GM12874 (cell line): Measurements from ENCODE around the gene MED7.

Experiments used
- TF ChIP-seq, protein P1 (sequence below): IDR thresholded peaks from 2 replicates; pipeline ENCODE4 v1.5.1; 2011; ENCODE audit warnings: low read depth, mild to moderate bottlenecking, control low read depth, low read length, moderate library complexity; ENCODE audit not compliant: insufficient read depth

MED7 gene

DNA sequence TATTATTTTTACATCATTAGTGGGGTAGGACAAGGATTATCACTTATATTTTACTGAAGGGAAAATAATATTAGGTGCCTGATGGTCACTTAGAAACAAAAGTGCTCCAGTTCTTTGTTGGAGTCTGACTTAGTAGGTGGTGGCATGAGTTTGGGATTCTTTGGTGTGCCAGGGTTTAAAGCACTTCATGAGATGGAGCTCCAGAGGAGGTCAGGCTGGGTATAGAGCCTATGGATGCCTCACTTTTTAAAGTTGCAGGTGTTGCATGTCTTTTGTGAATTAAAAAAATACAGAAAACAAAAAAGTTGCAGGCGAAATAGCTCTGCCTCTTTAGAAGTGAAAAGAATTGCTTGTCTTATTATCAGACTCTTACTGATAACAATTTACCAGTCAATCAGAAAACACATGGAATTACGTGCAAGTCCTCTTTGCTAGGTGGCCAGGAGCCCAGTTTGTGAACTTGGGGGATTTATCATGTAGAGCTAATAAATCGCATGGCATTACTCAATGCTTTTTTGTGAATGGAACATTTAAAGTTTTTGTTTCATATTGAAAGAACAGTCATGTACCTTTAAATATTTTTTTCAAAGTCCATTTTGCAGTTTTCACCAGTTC, 39.6 kb upstream of the MED7 start:
- TF ChIP-seq, protein P1, sequence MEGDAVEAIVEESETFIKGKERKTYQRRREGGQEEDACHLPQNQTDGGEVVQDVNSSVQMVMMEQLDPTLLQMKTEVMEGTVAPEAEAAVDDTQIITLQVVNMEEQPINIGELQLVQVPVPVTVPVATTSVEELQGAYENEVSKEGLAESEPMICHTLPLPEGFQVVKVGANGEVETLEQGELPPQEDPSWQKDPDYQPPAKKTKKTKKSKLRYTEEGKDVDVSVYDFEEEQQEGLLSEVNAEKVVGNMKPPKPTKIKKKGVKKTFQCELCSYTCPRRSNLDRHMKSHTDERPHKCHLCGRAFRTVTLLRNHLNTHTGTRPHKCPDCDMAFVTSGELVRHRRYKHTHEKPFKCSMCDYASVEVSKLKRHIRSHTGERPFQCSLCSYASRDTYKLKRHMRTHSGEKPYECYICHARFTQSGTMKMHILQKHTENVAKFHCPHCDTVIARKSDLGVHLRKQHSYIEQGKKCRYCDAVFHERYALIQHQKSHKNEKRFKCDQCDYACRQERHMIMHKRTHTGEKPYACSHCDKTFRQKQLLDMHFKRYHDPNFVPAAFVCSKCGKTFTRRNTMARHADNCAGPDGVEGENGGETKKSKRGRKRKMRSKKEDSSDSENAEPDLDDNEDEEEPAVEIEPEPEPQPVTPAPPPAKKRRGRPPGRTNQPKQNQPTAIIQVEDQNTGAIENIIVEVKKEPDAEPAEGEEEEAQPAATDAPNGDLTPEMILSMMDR: no peak

DNA sequence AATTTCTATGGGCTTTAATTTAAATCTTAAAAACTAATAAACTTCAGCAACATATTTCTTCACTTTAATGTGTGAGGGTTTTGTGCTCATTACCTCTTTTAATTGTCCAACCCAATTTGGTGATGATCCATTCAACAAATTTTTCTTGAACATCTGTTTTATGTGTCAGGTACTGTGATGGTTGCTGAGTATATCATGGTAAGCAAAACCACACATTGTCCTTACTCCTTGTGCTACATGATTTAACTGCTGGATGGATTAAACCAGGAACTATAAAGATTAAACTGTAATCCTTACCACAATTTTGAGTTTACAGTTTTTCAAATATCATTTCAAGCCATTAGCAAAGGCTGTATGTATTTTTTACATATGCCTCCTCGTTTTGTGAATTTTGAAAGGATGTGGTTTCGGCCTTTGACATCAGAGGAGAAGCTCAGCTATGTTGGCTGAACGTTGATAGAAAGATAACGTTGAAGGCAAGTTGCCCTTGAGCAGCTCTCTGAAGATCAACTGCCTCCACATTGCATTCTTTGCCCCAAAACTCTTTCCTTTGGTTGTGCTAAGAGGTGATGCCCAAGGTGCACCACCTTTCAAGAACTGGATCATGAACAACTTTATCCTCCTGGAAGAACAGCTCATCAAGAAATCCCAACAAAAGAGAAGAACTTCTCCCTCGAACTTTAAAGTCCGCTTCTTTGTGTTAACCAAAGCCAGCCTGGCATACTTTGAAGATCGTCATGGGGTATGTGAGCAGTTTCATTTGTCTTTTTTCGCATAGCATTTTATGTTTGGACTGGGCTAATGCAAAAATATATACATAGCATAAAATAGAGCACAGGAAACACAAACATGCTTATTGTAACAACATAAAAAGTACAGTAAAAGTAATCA, 38.0 kb upstream of the MED7 start, which contains the start of gene ITK:
TSS of gene ITK (plus strand) at position 467 of the 891 bp plus-strand sequence. CDS start at position 605, 138 bp downstream.
- TF ChIP-seq, protein P1: no peak

DNA sequence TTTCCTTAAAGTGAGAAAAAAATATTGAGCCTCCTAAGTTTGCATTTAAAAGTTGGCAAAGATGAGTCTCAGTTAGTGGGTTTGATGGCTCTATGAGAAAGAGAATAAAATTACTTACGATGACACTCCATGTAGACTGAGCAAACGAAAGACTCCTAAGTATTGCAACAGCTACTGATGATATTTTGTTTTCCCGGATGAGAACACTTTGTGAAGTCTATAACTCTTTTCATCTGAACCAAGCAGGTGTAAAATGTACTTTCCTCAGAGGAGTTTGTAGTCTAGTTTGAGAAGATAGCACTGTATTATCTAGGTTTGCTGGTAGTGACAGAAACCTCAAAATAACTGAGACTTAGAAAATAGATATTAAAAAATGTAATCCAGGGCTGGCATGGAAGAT, 36.3 kb upstream of the MED7 start:
- TF ChIP-seq, protein P1: no peak

DNA sequence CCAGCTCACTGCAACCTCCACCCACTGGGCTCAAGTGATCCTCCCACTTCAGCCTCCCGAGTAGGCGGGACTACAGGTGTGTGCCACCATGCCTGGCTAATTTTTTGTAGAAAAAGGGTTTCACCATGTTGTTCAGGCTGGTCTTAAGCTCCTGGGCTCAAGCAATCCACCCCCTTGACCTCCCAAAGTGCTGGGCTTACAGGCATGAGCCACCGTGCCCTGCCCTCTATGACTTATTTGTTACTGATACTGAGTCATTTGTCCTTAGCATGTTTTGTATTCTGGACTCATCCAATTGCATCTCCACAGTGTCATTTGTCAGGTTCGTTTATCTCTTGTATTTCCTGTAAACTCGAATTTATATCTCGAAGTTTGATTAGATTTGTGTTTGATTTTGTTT, 35.3 kb upstream of the MED7 start:
- TF ChIP-seq, protein P1: no peak

DNA sequence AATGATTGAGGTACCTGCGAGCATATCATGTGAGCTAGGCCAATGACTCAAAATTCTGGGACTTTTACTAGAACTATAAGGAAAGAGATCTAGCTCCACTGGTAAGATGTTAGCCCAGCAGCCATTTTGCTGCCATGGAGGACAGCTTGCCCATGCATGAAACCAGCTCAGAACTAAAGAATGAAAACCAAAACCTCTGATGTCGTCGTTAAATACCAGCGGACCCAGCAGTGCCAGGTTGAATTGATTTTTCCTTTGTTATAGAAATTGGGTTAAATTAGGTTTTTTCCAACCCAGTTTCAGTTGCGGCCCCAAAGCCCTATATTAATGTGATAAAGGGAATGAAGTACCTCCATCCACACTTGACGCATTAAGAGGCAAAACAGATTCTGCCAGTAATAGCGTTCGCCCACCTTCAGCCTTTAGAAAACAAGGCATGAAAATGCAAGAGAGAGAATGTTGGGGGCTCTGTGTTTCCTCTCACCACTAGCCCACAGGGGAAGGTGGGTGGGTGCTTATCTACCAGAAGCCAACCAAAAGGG, 32.5 kb upstream of the MED7 start:
- TF ChIP-seq, protein P1: no peak

DNA sequence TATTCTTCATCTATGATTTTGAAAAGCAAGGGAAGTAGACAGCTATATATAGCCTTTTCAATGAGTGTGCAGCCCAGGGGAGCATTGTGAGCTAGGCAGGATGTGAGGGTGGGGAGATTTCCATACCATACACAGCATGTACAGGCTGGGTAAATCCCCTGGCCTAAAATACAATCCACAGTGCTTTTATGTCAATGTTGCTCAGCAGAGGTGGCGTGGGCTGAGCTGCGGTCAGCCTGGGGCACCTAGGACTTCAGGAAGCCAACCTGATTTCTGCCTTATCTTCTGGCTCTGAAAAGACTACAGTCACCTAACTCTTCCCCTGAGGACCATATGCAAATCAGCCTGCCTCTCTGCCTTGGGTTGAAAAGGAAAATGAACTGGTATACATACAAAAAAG, 29.7 kb upstream of the MED7 start:
- TF ChIP-seq, protein P1: no peak

DNA sequence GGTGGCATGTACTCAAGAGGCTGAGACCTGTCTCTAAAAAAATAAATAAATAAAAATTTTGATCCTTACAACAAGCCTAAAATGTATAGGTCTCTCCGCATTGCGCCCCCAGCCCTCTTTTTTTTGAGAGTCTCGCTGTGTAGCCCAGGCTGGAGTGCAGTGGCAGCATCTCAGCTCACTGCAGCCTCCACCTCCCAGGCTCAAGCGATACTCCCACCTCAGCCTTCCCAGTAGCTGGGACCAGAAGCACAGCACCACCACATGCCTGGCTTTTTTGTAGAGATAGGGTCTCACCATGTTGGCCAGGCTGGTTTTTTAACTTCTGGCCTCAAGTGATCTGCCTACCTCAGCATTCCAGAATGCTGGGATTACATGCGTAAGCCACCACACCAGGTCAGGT, 25.6 kb upstream of the MED7 start:
- TF ChIP-seq, protein P1: no peak
